ENCODE measurements around the gene MPHOSPH10. TPM values are rescaled to one million over a fixed set of nuclear protein-coding genes. Genes with fewer than 3 reads are reported as not detected.
"Not testable (repeated sequence)": the region's sequence is repeated elsewhere in the genome, so short reads cannot be mapped to it uniquely, and the experiment has no call there.

The MPHOSPH10 gene
- total RNA-seq, 1 experiment from 2014 or later, result 54.7 TPM

DNA sequence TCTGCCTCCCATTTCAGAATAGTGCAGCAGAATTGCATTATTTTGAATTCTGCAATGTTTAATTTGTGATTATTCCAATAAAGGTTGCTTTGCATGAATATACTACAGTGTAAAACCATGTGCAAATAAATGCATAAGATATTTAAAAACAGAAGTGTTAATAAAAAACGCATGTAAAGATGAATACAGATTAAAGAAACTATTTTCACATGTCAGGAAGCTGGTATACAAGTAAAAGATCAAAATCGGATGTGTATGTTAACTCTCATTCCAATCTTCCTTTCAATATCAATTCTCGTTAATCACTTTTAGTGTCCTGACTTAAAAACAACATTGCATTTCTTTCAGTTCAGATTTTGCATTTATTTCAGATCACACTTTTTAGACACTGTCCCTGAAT lies 3.5 kb upstream of the MPHOSPH10 start:
- Mint-ChIP-seq H3K4me3 (ENCODE audit: low read depth, unreplicated experiment) (no peak overlapping the region), H3K4me1 (ENCODE audit: low read depth, unreplicated experiment) (no peaks in the 10 kb centered on the region), H3K27me3 (ENCODE audit: unreplicated experiment) (no peaks in the 10 kb centered on the region), H3K9me3 (ENCODE audit: low read depth, unreplicated experiment) (no peaks in the 10 kb centered on the region), H3K36me3 (ENCODE audit: insufficient read depth, unreplicated experiment) (peaks cover 4% of the 10 kb centered on the region), H3K27ac (ENCODE audit: unreplicated experiment) (no peak overlapping the region)
- DNase-seq, result no peak
- TF ChIP-seq, protein P1, sequence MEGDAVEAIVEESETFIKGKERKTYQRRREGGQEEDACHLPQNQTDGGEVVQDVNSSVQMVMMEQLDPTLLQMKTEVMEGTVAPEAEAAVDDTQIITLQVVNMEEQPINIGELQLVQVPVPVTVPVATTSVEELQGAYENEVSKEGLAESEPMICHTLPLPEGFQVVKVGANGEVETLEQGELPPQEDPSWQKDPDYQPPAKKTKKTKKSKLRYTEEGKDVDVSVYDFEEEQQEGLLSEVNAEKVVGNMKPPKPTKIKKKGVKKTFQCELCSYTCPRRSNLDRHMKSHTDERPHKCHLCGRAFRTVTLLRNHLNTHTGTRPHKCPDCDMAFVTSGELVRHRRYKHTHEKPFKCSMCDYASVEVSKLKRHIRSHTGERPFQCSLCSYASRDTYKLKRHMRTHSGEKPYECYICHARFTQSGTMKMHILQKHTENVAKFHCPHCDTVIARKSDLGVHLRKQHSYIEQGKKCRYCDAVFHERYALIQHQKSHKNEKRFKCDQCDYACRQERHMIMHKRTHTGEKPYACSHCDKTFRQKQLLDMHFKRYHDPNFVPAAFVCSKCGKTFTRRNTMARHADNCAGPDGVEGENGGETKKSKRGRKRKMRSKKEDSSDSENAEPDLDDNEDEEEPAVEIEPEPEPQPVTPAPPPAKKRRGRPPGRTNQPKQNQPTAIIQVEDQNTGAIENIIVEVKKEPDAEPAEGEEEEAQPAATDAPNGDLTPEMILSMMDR (IDR thresholded peaks at IDR 0.05; ENCODE audit: unreplicated experiment), result no peak
- BruUV-seq (replicated peaks), result no TSS peak
- CTCF ChIA-PET, result no interaction called here
- intact Hi-C loops (cut with micrococcal nuclease; ENCODE audit: unreplicated experiment), result no loop called here

DNA sequence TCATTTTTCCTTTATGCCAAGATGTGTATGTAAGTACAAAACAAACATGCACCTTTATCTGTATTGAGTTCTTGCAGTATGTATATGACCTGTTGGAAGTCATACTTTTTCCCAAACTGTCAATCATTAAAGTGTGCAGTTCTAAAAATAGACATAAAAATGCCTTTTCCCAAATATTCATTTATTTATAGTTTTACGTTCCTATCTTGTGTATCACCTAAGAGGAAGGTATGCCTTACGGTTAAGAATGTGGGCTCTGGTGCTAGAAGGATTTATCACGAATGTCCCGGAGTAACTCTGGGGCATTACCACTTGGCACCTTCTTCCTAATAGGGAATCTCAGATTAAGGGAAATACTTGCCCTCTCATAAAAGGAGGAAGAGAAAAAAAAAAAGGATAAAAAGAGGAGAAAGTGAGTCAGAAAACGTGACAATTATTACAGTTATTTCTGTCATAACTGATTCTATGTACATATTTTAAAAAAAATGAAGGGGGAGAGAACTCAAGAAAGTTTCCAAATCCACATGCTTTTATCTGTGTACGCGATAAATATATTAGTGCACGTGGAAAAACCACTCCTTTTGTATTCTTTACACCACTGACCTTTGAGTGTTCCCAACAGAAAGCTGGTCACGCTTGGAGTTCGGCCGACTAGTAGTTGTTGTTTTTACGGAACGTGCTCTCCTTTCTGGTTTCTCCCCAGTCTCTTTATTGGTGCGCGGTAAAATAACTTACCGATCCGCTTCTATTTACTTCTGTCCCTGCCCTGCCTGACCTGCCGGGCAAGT lies 1.1 kb upstream of the MPHOSPH10 start:
- Mint-ChIP-seq H3K27ac (ENCODE audit: unreplicated experiment) (no peak overlapping the region), H3K36me3 (ENCODE audit: insufficient read depth, unreplicated experiment) (peaks cover under 1% of the 10 kb centered on the region), H3K27me3 (ENCODE audit: unreplicated experiment) (no peaks in the 10 kb centered on the region), H3K4me3 (ENCODE audit: low read depth, unreplicated experiment) (no peak overlapping the region), H3K4me1 (ENCODE audit: low read depth, unreplicated experiment) (no peaks in the 10 kb centered on the region), H3K9me3 (ENCODE audit: low read depth, unreplicated experiment) (no peaks in the 10 kb centered on the region)
- DNase-seq, result no peak
- BruUV-seq (replicated peaks), result TSS peak; percentile 62
- TF ChIP-seq, protein P1 (IDR thresholded peaks at IDR 0.05; ENCODE audit: unreplicated experiment), result no peak
- CTCF ChIA-PET, result interaction anchor here (0.8 to 1.8 kb wide), 2 partner anchors 13 to 128 kb away, joined by 4 to 5 read pairs; no protein-coding TSS in a partner anchor
- intact Hi-C loops (cut with micrococcal nuclease; ENCODE audit: unreplicated experiment), result no loop called here

DNA sequence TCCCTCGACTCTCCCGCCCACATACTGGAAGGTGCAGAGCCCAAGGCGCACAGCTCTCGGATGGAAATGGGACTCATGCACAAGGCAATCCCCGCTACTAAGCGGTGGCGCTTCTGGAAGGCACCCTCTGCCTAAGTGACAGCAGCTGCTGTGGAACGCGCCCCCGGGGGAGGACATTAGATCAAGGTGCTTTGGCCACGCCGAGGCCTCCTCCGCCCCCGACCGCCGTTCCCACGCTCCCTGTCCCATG lies 607 bp upstream of the MPHOSPH10 start:
- CTCF ChIA-PET, result interaction anchor here (0.8 to 1.8 kb wide), 2 partner anchors 12 to 129 kb away, joined by 4 to 5 read pairs; no protein-coding TSS in a partner anchor
- Mint-ChIP-seq H3K27ac (ENCODE audit: unreplicated experiment) (no peak overlapping the region), H3K9me3 (ENCODE audit: low read depth, unreplicated experiment) (no peaks in the 10 kb centered on the region), H3K4me1 (ENCODE audit: low read depth, unreplicated experiment) (no peaks in the 10 kb centered on the region), H3K4me3 (ENCODE audit: low read depth, unreplicated experiment) (no peak overlapping the region), H3K36me3 (ENCODE audit: insufficient read depth, unreplicated experiment) (peaks cover 5% of the 10 kb centered on the region), H3K27me3 (ENCODE audit: unreplicated experiment) (no peaks in the 10 kb centered on the region)
- TF ChIP-seq, protein P1 (IDR thresholded peaks at IDR 0.05; ENCODE audit: unreplicated experiment), result no peak
- intact Hi-C loops (cut with micrococcal nuclease; ENCODE audit: unreplicated experiment), result no loop called here
- BruUV-seq (replicated peaks), result no TSS peak
- DNase-seq, result peak; percentile 72

DNA sequence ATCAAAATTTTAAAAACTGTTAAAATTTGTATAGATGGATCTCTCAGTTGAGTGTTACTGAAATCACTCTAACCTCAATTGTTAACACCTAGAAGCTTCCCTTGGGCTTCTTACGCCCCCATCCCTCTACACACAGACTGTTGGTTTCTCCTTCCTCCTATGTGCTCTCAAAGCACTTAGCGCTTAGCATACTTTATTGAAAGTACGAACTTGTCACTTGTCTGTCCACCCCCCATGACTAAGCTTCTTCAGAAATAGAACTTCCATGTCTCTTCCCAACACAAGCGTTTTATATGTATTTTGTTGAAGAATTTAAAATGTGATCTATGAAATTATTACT lies 441 bp downstream of the MPHOSPH10 start:
- peaks cover 13% of the 10 kb centered on the region for H3K36me3 Mint-ChIP-seq (ENCODE audit: insufficient read depth, unreplicated experiment)
- CTCF ChIA-PET, result interaction anchor here (1.8 kb wide), 1 partner anchor 130 kb away, joined by 4 read pairs; no protein-coding TSS in a partner anchor
- H3K27me3 Mint-ChIP-seq (ENCODE audit: unreplicated experiment), result no peaks in the 10 kb centered on the region
- BruUV-seq (replicated peaks), result no TSS peak
- H3K9me3 Mint-ChIP-seq (ENCODE audit: low read depth, unreplicated experiment), result no peaks in the 10 kb centered on the region
- intact Hi-C loops (cut with micrococcal nuclease; ENCODE audit: unreplicated experiment), result no loop called here
- DNase-seq, result no peak
- H3K4me1 Mint-ChIP-seq (ENCODE audit: low read depth, unreplicated experiment), result no peaks in the 10 kb centered on the region
- H3K27ac Mint-ChIP-seq (ENCODE audit: unreplicated experiment), result no peak overlapping the region
- no peak overlapping the region for H3K4me3 Mint-ChIP-seq (ENCODE audit: low read depth, unreplicated experiment)
- TF ChIP-seq, protein P1 (IDR thresholded peaks at IDR 0.05; ENCODE audit: unreplicated experiment), result no peak

DNA sequence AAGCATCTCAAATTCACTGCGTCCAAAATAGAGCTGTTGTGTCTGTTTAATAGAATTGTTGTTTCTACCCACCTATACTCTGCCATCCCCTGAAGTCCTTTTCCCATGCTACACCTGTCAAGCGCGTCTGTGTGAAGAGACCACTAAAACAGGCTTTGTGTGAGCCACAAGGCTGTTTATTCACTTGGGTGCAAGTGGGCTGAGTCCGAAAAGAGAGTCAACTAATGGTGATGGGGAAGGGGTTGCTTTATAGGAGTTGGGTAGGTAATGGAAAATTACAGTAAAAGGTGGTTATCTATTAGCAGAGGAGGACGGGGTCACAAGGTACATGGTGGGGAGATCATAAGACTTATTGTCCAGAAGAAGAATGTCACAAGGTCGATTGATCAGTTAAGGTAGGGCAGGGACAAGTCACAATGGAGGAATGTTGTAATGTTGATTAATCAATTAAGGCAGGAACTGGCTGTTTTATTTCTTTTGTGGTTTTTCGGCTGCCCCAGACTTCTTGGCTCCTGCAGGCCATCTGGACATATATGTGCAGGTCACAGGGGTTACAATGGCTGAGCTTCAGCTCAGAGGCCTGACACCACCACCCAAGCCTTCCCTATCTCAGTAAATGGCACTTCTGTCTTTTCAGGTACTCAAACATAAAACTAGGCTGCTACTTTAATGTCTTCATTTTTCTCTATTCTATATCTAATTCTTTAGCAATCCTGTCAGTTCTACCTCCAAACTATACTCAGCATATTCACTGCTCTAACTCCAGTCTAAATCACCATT lies 1.1 kb downstream of the MPHOSPH10 start:
- H3K27me3 Mint-ChIP-seq (ENCODE audit: unreplicated experiment); H3K4me3 Mint-ChIP-seq (ENCODE audit: low read depth, unreplicated experiment); intact Hi-C loops (cut with micrococcal nuclease; ENCODE audit: unreplicated experiment); DNase-seq; H3K27ac Mint-ChIP-seq (ENCODE audit: unreplicated experiment); H3K4me1 Mint-ChIP-seq (ENCODE audit: low read depth, unreplicated experiment); H3K9me3 Mint-ChIP-seq (ENCODE audit: low read depth, unreplicated experiment): not testable (repeated sequence)
- TSS peak; percentile 49 for BruUV-seq (replicated peaks)
- peaks cover 20% of the 10 kb centered on the region for H3K36me3 Mint-ChIP-seq (ENCODE audit: insufficient read depth, unreplicated experiment)
- CTCF ChIA-PET, result interaction anchor here (1.8 kb wide), 1 partner anchor 130 kb away, joined by 4 read pairs; no protein-coding TSS in a partner anchor
